Measurements from ENCODE around the gene GPC3. TPM values are rescaled to one million over a fixed set of nuclear protein-coding genes. Genes with fewer than 3 reads are reported as not detected.

The GPC3 gene
- total RNA-seq, 6 experiments from 2014 or later: not detected

DNA sequence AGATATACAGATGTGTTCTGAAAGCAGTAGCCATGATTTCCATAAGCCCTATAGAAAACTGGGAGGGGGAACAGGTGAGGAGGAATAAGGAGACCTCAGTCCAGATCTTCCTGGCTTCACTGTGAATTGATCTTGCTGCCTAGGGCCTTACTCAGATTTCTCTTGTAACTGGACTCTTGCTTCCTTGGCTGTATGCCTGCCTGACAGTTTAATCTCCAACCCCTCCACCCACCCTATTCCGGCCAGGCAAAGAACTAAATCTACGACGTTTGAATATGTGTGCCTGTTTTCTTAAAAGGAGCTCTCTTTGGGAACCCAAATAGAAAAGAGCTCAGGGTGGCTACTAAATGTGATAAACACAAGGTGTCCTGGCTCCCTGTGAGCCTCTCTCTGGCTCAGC is 173.0 kb downstream of the GPC3 start:
- no peak for DNase-seq
- H3K27ac Mint-ChIP-seq: no peak overlapping the region
- no peaks in the 10 kb centered on the region for H3K27me3 Mint-ChIP-seq (ENCODE audit: insufficient read depth)
- no peaks in the 10 kb centered on the region; the same call in 1 of the 2 replicates for H3K9me3 Mint-ChIP-seq
- H3K4me1 Mint-ChIP-seq (ENCODE audit: low read depth): no peaks in the 10 kb centered on the region
- H3K36me3 Mint-ChIP-seq (ENCODE audit: low read depth): no peaks in the 10 kb centered on the region
- no peak overlapping the region for H3K4me3 Mint-ChIP-seq
- TF ChIP-seq, protein P1, sequence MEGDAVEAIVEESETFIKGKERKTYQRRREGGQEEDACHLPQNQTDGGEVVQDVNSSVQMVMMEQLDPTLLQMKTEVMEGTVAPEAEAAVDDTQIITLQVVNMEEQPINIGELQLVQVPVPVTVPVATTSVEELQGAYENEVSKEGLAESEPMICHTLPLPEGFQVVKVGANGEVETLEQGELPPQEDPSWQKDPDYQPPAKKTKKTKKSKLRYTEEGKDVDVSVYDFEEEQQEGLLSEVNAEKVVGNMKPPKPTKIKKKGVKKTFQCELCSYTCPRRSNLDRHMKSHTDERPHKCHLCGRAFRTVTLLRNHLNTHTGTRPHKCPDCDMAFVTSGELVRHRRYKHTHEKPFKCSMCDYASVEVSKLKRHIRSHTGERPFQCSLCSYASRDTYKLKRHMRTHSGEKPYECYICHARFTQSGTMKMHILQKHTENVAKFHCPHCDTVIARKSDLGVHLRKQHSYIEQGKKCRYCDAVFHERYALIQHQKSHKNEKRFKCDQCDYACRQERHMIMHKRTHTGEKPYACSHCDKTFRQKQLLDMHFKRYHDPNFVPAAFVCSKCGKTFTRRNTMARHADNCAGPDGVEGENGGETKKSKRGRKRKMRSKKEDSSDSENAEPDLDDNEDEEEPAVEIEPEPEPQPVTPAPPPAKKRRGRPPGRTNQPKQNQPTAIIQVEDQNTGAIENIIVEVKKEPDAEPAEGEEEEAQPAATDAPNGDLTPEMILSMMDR (IDR thresholded peaks at IDR 0.05): no peak

DNA sequence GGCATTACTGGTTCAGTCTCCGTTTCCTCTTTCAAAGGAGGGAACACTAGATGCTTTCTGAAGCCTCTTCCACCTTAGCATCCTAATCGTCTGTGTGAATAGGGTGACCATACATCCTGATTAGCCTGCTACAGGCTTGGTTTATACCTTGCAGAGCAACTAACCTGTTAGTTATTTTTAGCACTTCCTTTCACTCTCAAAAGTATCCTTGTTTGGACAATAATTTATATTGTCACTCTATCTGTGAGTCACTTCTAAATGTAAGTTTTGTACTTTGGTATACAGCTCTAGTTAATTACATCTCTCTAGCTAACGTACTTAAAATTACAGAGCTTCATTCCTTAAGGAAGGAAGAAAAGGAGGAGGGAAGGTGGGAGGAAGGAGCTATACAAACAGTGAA is 174.5 kb downstream of the GPC3 start:
- no peak overlapping the region for H3K27ac Mint-ChIP-seq
- DNase-seq: no peak
- no peaks in the 10 kb centered on the region for H3K36me3 Mint-ChIP-seq (ENCODE audit: low read depth)
- H3K27me3 Mint-ChIP-seq (ENCODE audit: insufficient read depth): no peaks in the 10 kb centered on the region; the same call in 1 of the 2 replicates
- H3K4me3 Mint-ChIP-seq: no peak overlapping the region
- TF ChIP-seq, protein P1 (IDR thresholded peaks at IDR 0.05): no peak
- H3K4me1 Mint-ChIP-seq (ENCODE audit: low read depth): no peaks in the 10 kb centered on the region
- H3K9me3 Mint-ChIP-seq: no peaks in the 10 kb centered on the region

DNA sequence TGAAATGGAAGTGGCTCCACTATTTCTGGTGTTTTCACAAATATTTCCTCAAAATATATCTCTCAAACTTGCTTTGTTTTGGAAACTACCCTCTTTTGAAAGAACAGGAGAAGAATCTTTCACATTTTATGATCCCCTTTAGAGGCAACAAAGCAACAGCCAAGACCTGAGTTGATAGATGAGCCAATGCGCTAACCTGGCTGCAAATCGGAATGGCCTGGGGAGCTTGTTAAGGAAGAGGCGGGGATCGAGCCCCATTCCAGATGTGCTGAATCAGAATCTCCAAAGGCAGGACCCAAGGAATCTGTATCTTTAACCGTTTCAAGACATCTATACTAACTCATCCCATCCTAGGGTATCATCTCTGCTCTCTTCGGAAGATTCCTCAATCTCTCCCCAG is 181.3 kb downstream of the GPC3 start:
- Mint-ChIP-seq H3K4me1 (ENCODE audit: low read depth) (no peaks in the 10 kb centered on the region), H3K27me3 (ENCODE audit: insufficient read depth) (no peaks in the 10 kb centered on the region; the same call in 1 of the 2 replicates), H3K4me3 (no peak overlapping the region), H3K36me3 (ENCODE audit: low read depth) (no peaks in the 10 kb centered on the region), H3K9me3 (no peaks in the 10 kb centered on the region), H3K27ac (no peak overlapping the region)
- DNase-seq: no peak
- TF ChIP-seq, protein P1 (IDR thresholded peaks at IDR 0.05): no peak

DNA sequence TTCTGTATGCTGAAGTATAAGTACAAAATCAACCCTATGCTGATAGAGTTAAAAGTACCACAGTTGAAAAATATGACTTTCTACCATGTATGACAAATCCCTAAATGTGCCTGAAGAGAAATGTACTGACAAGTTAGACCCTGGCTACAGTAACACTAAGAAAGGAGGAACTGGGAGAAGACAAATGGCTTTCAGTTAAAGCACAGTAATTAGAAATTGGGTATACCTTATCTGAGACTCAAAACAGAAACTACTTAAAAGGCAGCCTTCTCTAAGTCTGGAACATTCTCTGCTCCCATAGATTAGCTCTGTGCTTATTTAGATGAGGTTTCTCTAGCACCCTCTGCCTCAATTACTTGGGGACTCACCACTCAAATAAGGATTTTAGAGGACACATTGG is 189.1 kb downstream of the GPC3 start:
- TF ChIP-seq, protein P1 (IDR thresholded peaks at IDR 0.05): no peak
- H3K9me3 Mint-ChIP-seq: no peaks in the 10 kb centered on the region
- no peaks in the 10 kb centered on the region for H3K4me1 Mint-ChIP-seq (ENCODE audit: low read depth)
- no peak overlapping the region for H3K27ac Mint-ChIP-seq
- DNase-seq: no peak
- no peaks in the 10 kb centered on the region for H3K36me3 Mint-ChIP-seq (ENCODE audit: low read depth)
- H3K4me3 Mint-ChIP-seq: no peak overlapping the region
- H3K27me3 Mint-ChIP-seq (ENCODE audit: insufficient read depth): no peaks in the 10 kb centered on the region; the same call in 1 of the 2 replicates

DNA sequence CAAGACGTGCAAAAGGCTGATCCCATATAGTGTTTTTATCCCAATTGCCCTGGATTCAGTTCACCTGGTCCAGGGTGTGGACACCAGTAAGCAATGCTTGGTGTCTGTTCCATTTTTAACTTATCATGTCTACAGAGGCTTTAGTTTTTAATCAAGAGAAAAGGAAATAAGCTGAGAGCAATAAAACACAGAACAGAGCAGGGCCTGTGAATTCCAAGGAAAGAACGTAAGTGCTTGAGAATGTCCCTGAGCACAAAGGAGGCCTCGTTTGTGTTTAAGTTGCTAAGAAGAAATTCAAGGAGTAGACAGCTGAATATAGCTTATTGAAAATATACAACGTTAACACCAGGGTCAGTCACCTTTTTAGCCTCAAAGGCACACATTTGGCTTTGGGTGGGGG is 191.3 kb downstream of the GPC3 start:
- Mint-ChIP-seq H3K4me3 (no peak overlapping the region), H3K36me3 (ENCODE audit: low read depth) (no peaks in the 10 kb centered on the region), H3K4me1 (ENCODE audit: low read depth) (no peaks in the 10 kb centered on the region), H3K27ac (no peak overlapping the region), H3K9me3 (no peaks in the 10 kb centered on the region), H3K27me3 (ENCODE audit: insufficient read depth) (no peaks in the 10 kb centered on the region; the same call in 1 of the 2 replicates)
- no peak for DNase-seq
- TF ChIP-seq, protein P1 (IDR thresholded peaks at IDR 0.05): no peak

DNA sequence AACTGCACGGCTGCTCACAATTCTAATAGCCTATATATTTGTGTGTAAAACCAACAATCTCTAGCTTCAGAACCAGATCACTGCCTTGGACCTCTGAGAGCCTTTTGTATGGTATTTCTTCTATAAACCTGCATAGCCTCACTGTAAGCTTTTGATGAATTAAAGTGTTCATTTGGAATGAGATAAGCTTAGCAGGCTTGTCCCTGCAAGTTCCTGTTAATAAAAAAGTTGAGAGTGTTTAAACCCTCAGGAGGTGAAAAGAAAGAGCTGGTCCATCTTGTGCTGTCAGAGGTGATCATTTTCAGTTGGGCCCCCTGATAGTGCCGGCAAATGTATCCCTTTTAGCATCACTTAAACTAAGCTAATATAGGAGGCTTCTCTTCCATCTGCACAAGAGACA is 191.8 kb downstream of the GPC3 start:
- Mint-ChIP-seq H3K9me3 (no peaks in the 10 kb centered on the region), H3K4me3 (no peak overlapping the region), H3K4me1 (ENCODE audit: low read depth) (no peaks in the 10 kb centered on the region), H3K27ac (no peak overlapping the region), H3K36me3 (ENCODE audit: low read depth) (no peaks in the 10 kb centered on the region), H3K27me3 (ENCODE audit: insufficient read depth) (no peaks in the 10 kb centered on the region; the same call in 1 of the 2 replicates)
- no peak for DNase-seq
- TF ChIP-seq, protein P1 (IDR thresholded peaks at IDR 0.05): no peak
